ENCODE results near the gene TMEM212.

Gene TMEM212

GRCh38 chr3:171842864-171843518 is at the start of gene TMEM212:
Gene TMEM212 (plus strand): TSS chr3:171843349. CDS start chr3:171843384, 35 bp downstream.
- DNase-seq = no peak

GRCh38 chr3:171796625-171797264 is 46.4 kb upstream of the TMEM212 start:
- DNase-seq = no peak

- no peak for DNase-seq
These were observed 45.9 kb upstream of the TMEM212 start for GRCh38 chr3:171797265-171797679.

GRCh38 chr3:171797873-171798272 is 45.3 kb upstream of the TMEM212 start:
- DNase-seq = no peak

- DNase-seq = no peak
These were observed 43.6 kb upstream of the TMEM212 start for GRCh38 chr3:171799501-171799900.

- DNase-seq = no peak
These were observed 41.2 kb upstream of the TMEM212 start for GRCh38 chr3:171801738-171802589.

- DNase-seq = no peak
These were observed 40.6 kb upstream of the TMEM212 start for GRCh38 chr3:171802590-171802956.

- DNase-seq = no peak
These were observed 40.1 kb upstream of the TMEM212 start for GRCh38 chr3:171803044-171803443.

GRCh38 chr3:171804618-171805389 is 38.3 kb upstream of the TMEM212 start:
- no peak for DNase-seq

- DNase-seq = no peak
These were observed 37.5 kb upstream of the TMEM212 start for GRCh38 chr3:171805687-171806086.

GRCh38 chr3:171806200-171807128 is 36.7 kb upstream of the TMEM212 start:
- DNase-seq = no peak

GRCh38 chr3:171807129-171807675 is 35.9 kb upstream of the TMEM212 start:
- no peak for DNase-seq

- no peak for DNase-seq
These were observed 35.3 kb upstream of the TMEM212 start for GRCh38 chr3:171807806-171808205.

- DNase-seq = no peak
These were observed 33.6 kb upstream of the TMEM212 start for GRCh38 chr3:171809611-171809860.

GRCh38 chr3:171809861-171810628 is 33.1 kb upstream of the TMEM212 start, which contains the start of gene PLD1:
Gene PLD1 (minus strand): TSS chr3:171810483. CDS start chr3:171738051, 72,432 bp downstream.
- DNase-seq = peak; percentile 61 to 67

GRCh38 chr3:171810629-171811294 is 32.4 kb upstream of the TMEM212 start:
- DNase-seq = no peak

- no peak for DNase-seq
These were observed 31.7 kb upstream of the TMEM212 start for GRCh38 chr3:171811295-171811912.

- no peak for DNase-seq
These were observed 31.2 kb upstream of the TMEM212 start for GRCh38 chr3:171811913-171812335.

GRCh38 chr3:171812811-171813210 is 30.3 kb upstream of the TMEM212 start:
- no peak for DNase-seq
